CD4-positive, alpha-beta T cell (primary cell): Measurements from ENCODE around the gene LGALS3BP. TPM values are rescaled to one million over a fixed set of nuclear protein-coding genes. Genes with fewer than 3 reads are reported as not detected.

Source experiments
- total RNA-seq, 174 experiments: library from RNA in 2 of 174; stranded (reverse) in 2 of 174; gene quantifications; one replicate each; pipeline ENCODE4 v1.2.3 and lab custom pipeline; 2021 to 2026

The LGALS3BP gene
- total RNA-seq, 2 experiments from 2014 or later: 38.8 to 41.0 TPM

Other genes with a start within 250 kb of the LGALS3BP start
- gene CYTH1, start 197.7 kb downstream of the LGALS3BP start, total RNA-seq: 100 to 1,000 TPM; 521 to 525 TPM
- gene USP36, start 139.1 kb downstream of the LGALS3BP start, total RNA-seq: 100 to 1,000 TPM; 489 to 494 TPM
- gene CEP295NL, start 76.7 kb downstream of the LGALS3BP start, total RNA-seq: 1 to 10 TPM; 2.6 to 2.7 TPM
- 1 to 10 TPM; 6.2 to 7.0 TPM for gene TIMP2, start 54.5 kb downstream of the LGALS3BP start, total RNA-seq
- gene CANT1, start 29.8 kb upstream of the LGALS3BP start, total RNA-seq: 10 to 100 TPM; 28.3 to 30.0 TPM
- gene C1QTNF1, start 44.2 kb upstream of the LGALS3BP start, total RNA-seq: not detected
- 10 to 100 TPM; 49.8 to 50.9 TPM for gene ENGASE, start 94.9 kb upstream of the LGALS3BP start, total RNA-seq